GM19397 (cell line): ENCODE measurements around the gene CHAC1.

Source experiments
- ATAC-seq: cut with Tn5 transposase; IDR thresholded peaks from one replicate; pipeline ENCODE4 v1.9.1; 2021; ENCODE audit warnings: mild to moderate bottlenecking, moderate library complexity; ENCODE audit not compliant: unreplicated experiment

Gene CHAC1

GRCh38 chr15:40982855-40983254, 29.6 kb downstream of the CHAC1 start:
- ATAC-seq: no peak

DNA sequence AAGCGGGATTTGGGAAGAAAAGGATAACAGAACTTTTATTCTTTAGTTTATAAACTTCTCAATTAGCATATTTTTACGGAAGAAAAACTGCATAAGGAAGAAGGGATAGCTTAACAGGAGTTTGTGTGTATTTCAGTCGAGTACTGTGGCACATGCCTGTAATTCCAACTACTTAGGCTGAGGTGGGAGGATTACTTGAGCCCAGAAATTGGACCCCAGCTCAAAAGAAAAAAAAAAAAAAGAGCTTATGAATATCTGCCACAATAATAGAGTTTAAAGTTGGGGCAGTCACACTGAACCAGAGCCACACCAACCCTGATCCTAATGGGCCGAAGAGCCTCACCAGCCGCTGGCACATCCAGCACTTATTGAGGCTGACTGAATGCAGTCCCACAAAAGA, 31.1 kb downstream of the CHAC1 start:
- ATAC-seq: no peak

DNA sequence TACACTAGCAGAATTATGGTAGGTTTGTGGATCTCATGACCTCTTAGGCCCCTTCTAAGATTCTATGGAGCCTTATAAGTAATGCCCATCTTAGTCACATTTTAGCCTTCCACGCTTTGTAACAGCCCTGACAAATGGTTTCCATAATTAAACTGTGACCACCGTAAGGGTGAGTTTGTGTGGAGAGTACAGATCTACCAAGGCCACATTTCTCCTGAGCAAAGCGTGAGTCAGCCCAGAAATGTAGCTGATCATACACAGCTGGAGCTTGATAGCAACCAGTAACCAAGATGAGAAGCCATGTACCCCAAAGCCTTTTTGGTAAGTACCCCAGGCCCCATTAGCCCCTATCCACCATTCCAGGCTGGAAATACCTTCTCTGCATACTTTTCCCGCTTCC, 31.7 kb downstream of the CHAC1 start:
- no peak for ATAC-seq

DNA sequence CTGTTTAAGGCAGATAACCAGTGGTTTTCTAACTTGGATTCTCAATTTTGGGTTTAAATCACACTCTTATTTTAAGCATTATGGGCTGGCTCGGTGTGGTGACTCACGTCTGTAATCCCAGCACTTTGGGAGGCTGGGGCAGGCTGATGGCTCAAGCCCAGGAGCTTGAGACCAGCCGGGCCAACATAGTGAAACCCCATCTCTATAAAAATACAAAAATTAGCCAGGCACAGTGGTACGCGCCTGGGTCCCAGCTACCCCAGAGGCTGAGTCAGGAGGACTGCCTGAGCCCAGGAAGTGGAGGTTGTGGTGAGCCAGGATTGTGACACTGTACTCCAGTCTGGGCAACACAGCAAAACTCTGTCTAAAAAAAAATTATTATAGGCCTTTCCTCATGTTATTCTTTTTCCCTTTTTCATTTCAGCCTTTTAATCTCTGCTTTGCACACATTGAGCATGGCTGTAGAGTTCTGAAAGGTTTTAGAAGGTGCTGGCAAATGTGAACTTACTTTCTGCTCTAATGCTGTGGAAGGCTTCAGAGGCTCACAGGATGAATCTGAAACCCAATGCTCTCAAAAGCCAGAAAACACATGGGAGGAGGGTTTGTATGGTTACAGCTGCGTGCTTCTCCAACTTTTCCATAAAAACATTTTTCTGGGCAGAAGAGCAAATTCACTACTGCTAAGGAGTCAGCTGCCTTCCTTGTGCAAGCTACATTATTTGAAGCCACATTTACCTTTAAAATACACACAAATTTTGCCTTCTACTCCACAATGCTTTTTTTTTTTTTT, 32.5 kb downstream of the CHAC1 start:
- ATAC-seq: no peak

GRCh38 chr15:40986820-40987219, 33.5 kb downstream of the CHAC1 start:
- no peak for ATAC-seq

- no peak for ATAC-seq
These were observed 34.9 kb downstream of the CHAC1 start for GRCh38 chr15:40988156-40988555.

- no peak for ATAC-seq
These were observed 36.8 kb downstream of the CHAC1 start for GRCh38 chr15:40990080-40990479.

GRCh38 chr15:40990789-40991188, 37.5 kb downstream of the CHAC1 start:
- no peak for ATAC-seq

DNA sequence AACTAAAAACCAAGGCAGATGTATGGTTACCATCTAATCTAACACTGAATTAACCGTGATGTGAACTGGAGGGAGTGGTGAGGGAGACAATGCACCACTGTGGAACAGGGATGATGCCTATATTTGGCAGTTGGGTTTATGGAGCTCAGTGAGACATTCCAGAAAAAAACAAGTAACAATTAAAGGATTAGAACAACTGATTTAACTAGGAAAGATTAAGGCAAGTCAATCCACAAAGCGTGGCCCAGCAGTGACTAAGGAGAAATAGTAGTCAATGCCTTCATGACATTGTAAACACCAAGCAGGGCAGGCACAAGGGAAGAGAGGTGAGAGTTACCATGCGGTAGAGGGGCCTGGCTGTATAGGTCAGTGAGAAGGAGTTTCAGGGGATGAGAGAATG, 38.1 kb downstream of the CHAC1 start:
- no peak for ATAC-seq

DNA sequence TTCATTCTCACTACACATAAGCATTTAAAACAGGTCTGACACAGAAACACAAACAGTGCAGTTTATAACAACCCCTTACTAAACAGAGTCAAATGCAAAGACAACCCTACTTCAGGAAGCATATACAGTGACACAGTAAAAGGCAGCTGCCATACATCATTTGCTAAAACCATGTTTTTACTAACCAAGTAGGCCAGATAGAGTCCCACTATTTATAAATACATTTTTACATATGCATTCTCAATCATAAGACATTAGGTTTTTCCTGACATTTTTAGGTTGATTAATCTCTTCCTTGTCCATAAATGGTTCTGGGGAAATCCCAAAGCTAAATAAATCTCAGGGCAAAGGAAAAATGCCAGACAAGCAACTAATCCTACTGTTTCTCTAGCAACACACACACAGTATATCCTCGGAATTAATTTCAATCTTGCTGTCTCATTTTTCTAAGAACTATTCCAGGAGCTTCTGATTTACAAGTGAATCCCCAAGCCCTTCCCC, 39.0 kb downstream of the CHAC1 start:
- ATAC-seq: no peak

- no peak for ATAC-seq
These were observed 39.6 kb downstream of the CHAC1 start for GRCh38 chr15:40992825-40993224.

DNA sequence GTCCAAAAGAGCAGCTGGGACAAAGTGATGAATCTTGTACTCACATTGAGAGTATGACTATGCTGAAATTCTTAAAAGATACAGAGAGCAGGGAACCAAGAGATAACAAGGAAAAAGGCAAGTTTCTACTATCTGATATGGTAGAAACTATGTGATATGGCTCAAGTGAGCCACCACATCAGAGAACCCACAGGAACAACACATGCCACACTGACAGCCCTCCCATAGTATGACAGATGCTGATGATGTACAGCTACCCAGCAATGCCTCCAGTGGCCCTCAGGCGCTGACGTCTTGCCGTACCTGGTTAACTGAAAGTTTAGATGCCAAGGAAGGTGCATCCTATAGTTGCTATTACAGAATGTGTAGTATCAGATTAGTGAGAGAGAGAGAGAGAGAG, 42.4 kb downstream of the CHAC1 start:
- ATAC-seq: no peak

GRCh38 chr15:40999190-40999589, 45.9 kb downstream of the CHAC1 start:
- ATAC-seq: no peak

DNA sequence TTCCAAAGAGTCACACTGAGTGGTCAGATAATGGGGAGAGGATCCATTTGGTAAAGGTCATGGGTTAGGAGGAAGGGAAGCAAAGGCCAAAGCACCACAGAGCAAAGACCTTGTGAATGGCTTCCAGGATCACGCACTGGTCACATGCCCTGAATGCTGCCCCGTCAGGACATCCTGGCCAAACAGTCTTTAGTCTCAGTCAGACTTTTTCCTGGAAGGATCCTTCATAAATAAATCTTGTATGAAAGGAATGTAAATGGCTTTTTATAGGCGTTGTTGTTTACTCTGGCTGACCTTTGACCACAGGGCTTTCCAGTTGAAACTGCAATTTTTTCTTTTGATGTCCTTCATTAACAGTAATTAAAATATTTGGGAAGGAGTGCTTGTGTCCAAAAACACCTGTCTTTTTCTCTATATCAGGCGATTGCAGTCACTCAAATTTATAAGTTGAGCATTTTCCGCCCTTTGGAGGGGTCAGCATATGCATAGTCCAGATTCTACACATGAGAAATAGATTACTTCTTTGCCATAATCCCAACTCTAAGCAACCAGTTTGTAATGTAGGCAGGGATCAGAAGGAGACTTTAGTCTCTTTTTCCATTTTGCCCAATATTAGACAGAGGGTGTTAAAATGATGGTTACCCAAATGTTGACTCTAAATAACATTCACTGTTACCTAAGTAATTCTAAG, 48.4 kb downstream of the CHAC1 start:
- ATAC-seq: no peak

DNA sequence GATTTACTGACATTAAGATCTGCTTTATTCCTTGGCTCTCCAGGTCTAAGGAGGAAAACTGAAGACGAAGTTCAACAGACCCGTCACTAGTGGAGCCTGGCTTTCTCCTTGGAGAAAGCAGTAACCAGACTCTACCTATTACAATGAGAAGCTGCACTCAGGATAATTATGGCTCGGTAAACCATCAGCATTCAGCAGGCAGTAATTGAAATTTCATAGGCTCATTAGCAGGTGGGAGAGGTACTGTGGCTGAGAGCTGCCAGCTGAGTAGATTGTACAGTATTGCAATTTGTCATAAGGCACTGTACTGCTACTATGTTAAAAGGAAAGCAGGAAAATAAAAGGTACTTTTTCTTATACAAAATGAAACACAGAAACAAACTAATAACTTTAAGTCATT, 51.2 kb downstream of the CHAC1 start:
- ATAC-seq: no peak
